Cortex of kidney (tissue), 1 donor: ENCODE data around the gene SLC7A5.

ENCODE experiments used
- DNase-seq: peaks from one replicate; lab custom pipeline; 2025; lab: John Stamatoyannopoulos, UW

Gene SLC7A5

GRCh38 chr16:87846705-87847466, 22.4 kb downstream of the SLC7A5 start:
- no peak for DNase-seq

- no peak for DNase-seq
Measured at GRCh38 chr16:87845807-87846619, 23.3 kb downstream of the SLC7A5 start.

- no peak for DNase-seq
Measured at GRCh38 chr16:87845213-87845612, 24.1 kb downstream of the SLC7A5 start.

- DNase-seq, result no peak
Measured at GRCh38 chr16:87844809-87845208, 24.5 kb downstream of the SLC7A5 start.

GRCh38 chr16:87844120-87844733, 25.1 kb downstream of the SLC7A5 start:
- DNase-seq, result no peak

GRCh38 chr16:87843678-87844105, 25.6 kb downstream of the SLC7A5 start:
- DNase-seq, result no peak

- no peak for DNase-seq
Measured at GRCh38 chr16:87842209-87842869, 27.0 kb downstream of the SLC7A5 start.

GRCh38 chr16:87841340-87842208, 27.7 kb downstream of the SLC7A5 start:
- no peak for DNase-seq

GRCh38 chr16:87840271-87840978, 28.9 kb downstream of the SLC7A5 start:
- no peak for DNase-seq

- no peak for DNase-seq
Measured at GRCh38 chr16:87839542-87840270, 29.6 kb downstream of the SLC7A5 start.

- DNase-seq, result no peak
Measured at GRCh38 chr16:87838643-87839541, 30.4 kb downstream of the SLC7A5 start.

GRCh38 chr16:87837627-87838289, 31.5 kb downstream of the SLC7A5 start:
- DNase-seq, result no peak

GRCh38 chr16:87836844-87837581, 32.3 kb downstream of the SLC7A5 start:
- no peak for DNase-seq

- no peak for DNase-seq
Measured at GRCh38 chr16:87836346-87836843, 32.9 kb downstream of the SLC7A5 start.

- no peak for DNase-seq
Measured at GRCh38 chr16:87835882-87836331, 33.4 kb downstream of the SLC7A5 start.

GRCh38 chr16:87834668-87835473, 34.4 kb downstream of the SLC7A5 start:
- no peak for DNase-seq
